Vagina (tissue), 2 donors: Measurements from ENCODE around the gene PPCS. TPM values are rescaled to one million over a fixed set of nuclear protein-coding genes. Genes with fewer than 3 reads are reported as not detected.
A peak's percentile ranks its signal among the peaks of the same experiment; 100 is the strongest.

Source experiments
- DNase-seq, 2 donors: peaks; one replicate each; pipeline ENCODE4 v3.0.0-alpha.2; 2017; ENCODE audit errors: extremely low spot score in 2 of 2
- H3K27ac ChIP-seq: fragments of 200-600 bp; sonication (generic); one replicate; pipeline ENCODE4 v1.5.1; 2019
- H3K27me3 ChIP-seq: fragments of 200-600 bp; sonication (generic); one replicate; pipeline ENCODE4 v1.5.1; 2019
- H3K36me3 ChIP-seq, 2 donors: fragments of 200-600 bp; sonication (generic); one replicate each; pipeline ENCODE4 v1.5.1; 2017 to 2019
- H3K4me1 ChIP-seq: fragments of 200-600 bp; sonication (generic); one replicate; pipeline ENCODE4 v1.5.1; 2019
- H3K4me3 ChIP-seq, 2 donors: fragments of 200-600 bp; sonication (generic); 1 replicate in 1 of 2; 2 replicates in 1 of 2; pipeline ENCODE4 v1.5.1; 2016 to 2019
- H3K9me3 ChIP-seq: fragments of 200-600 bp; sonication (generic); one replicate; pipeline ENCODE4 v1.5.1; 2019
- CTCF ChIP-seq, 3 experiments: fragments of 450-650 bp in 2 of 3; fragments of 200-600 bp in 1 of 3; sonication (generic) in 1 of 3; IDR thresholded peaks; one replicate each; pipeline ENCODE4 v1.5.1; 2017 to 2019; ENCODE audit warnings: antibody characterized with exemption in 3 of 3, mild to moderate bottlenecking in 2 of 3, moderate library complexity in 2 of 3
- POLR2A ChIP-seq, 2 donors: fragments of 450-650 bp; IDR thresholded peaks; one replicate each; pipeline ENCODE4 v1.6.1; 2017; ENCODE audit warnings: antibody characterized with exemption in 2 of 2, mild to moderate bottlenecking in 2 of 2, moderate library complexity in 2 of 2
- POLR2AphosphoS5 ChIP-seq, 2 donors: sonication (generic); formaldehyde crosslinking; IDR thresholded peaks; one replicate each; pipeline ENCODE4 v1.9.0; 2017; ENCODE audit warnings: antibody characterized with exemption in 2 of 2, mild to moderate bottlenecking in 2 of 2, low read depth in 1 of 2; ENCODE audit not compliant: insufficient read depth in 1 of 2
- intact Hi-C: fragments of 100-400 bp; cut with DNase I; formaldehyde crosslinking; loops from one replicate; pipeline ENCODE4 v1.15.1; 2023
- total RNA-seq: library from RNA; depleted of rRNA; stranded (reverse); fragments of >200 nt; gene quantifications from one replicate; pipeline ENCODE4 v1.2.3, GENCODE V29; 2016

PPCS gene
- total RNA-seq, 1 donor from 2014 or later = 48.9 TPM

DNA sequence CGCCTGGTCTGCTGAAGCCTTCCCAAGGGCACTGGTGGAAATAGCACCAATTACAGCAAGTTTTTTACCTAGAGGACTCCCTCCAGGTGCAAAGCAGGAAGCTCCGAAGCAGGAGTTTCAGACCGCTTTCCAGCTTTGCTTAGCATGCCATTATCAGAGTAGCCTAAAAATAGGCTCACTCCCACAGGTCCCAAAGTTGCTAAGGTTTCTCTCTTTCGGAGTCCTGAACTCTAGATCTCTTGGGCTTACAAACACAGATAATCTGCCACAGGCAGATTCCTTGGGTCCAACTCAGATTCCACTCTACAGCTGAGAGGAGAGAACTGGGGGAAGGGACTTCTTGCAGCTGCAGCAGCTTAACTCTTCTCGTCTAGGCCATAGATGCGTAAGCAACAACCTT, 23.0 kb upstream of the PPCS start:
- Histone ChIP-seq H3K36me3 (no peaks in the 10 kb centered on the region), H3K4me1 (no peaks in the 10 kb centered on the region), H3K9me3 (no peaks in the 10 kb centered on the region), H3K4me3 (no peak overlapping the region), H3K27me3 (no peaks in the 10 kb centered on the region), H3K27ac (no peak overlapping the region)
- DNase-seq = no peak
- TF ChIP-seq CTCF (IDR thresholded peaks at IDR 0.05) (no peak), POLR2AphosphoS5 (IDR thresholded peaks at IDR 0.05; ENCODE audit: insufficient read depth in 1 of 2, low read depth in 1 of 2) (no peak), POLR2A (IDR thresholded peaks at IDR 0.05) (no peak)
- intact Hi-C loops = no loop called here

GRCh38 chr1:42434340-42434739, 22.0 kb upstream of the PPCS start:
- intact Hi-C loops = no loop called here
- no peak overlapping the region for H3K4me3 ChIP-seq
- H3K27ac ChIP-seq = no peak overlapping the region

GRCh38 chr1:42439940-42440339, 16.4 kb upstream of the PPCS start:
- H3K4me3 ChIP-seq = no peak overlapping the region
- H3K9me3 ChIP-seq = no peaks in the 10 kb centered on the region
- intact Hi-C loops = no loop called here
- no peak overlapping the region for H3K27ac ChIP-seq
- DNase-seq = no peak
- H3K36me3 ChIP-seq = no peaks in the 10 kb centered on the region
- no peaks in the 10 kb centered on the region for H3K27me3 ChIP-seq
- no peak for TF ChIP-seq CTCF (IDR thresholded peaks at IDR 0.05)
- no peak for TF ChIP-seq POLR2A (IDR thresholded peaks at IDR 0.05)
- TF ChIP-seq POLR2AphosphoS5 (IDR thresholded peaks at IDR 0.05; ENCODE audit: insufficient read depth in 1 of 2, low read depth in 1 of 2) = peak in 1 of 2 donors; percentile 35
- no peaks in the 10 kb centered on the region for H3K4me1 ChIP-seq

More at GRCh38 chr1:42434340-42434739, 22.0 kb upstream of the PPCS start:
- H3K36me3 ChIP-seq = no peaks in the 10 kb centered on the region
- no peaks in the 10 kb centered on the region for H3K4me1 ChIP-seq
- DNase-seq = no peak
- TF ChIP-seq POLR2A (IDR thresholded peaks at IDR 0.05) = no peak
- no peak for TF ChIP-seq POLR2AphosphoS5 (IDR thresholded peaks at IDR 0.05; ENCODE audit: insufficient read depth in 1 of 2, low read depth in 1 of 2)
- TF ChIP-seq CTCF (IDR thresholded peaks at IDR 0.05) = no peak
- no peaks in the 10 kb centered on the region for H3K9me3 ChIP-seq
- H3K27me3 ChIP-seq = no peaks in the 10 kb centered on the region

- Histone ChIP-seq H3K36me3 (no peaks in the 10 kb centered on the region), H3K4me3 (no peak overlapping the region), H3K27me3 (no peaks in the 10 kb centered on the region), H3K27ac (no peak overlapping the region), H3K4me1 (no peaks in the 10 kb centered on the region), H3K9me3 (no peaks in the 10 kb centered on the region)
- TF ChIP-seq POLR2A (IDR thresholded peaks at IDR 0.05) (no peak), POLR2AphosphoS5 (IDR thresholded peaks at IDR 0.05; ENCODE audit: insufficient read depth in 1 of 2, low read depth in 1 of 2) (no peak), CTCF (IDR thresholded peaks at IDR 0.05) (no peak)
- no peak for DNase-seq
- intact Hi-C loops = no loop called here
Observed at GRCh38 chr1:42442662-42443061, 13.7 kb upstream of the PPCS start.

- Histone ChIP-seq H3K9me3 (no peaks in the 10 kb centered on the region), H3K36me3 (no peaks in the 10 kb centered on the region), H3K27ac (no peak overlapping the region), H3K4me1 (no peaks in the 10 kb centered on the region), H3K4me3 (no peak overlapping the region), H3K27me3 (no peaks in the 10 kb centered on the region)
- DNase-seq = no peak
- TF ChIP-seq POLR2A (IDR thresholded peaks at IDR 0.05) (no peak), POLR2AphosphoS5 (IDR thresholded peaks at IDR 0.05; ENCODE audit: insufficient read depth in 1 of 2, low read depth in 1 of 2) (no peak), CTCF (IDR thresholded peaks at IDR 0.05) (no peak)
- intact Hi-C loops = no loop called here
Observed at GRCh38 chr1:42449256-42449655, 7.1 kb upstream of the PPCS start.
